Measurements from ENCODE around the gene SSRP1.

The SSRP1 gene

DNA sequence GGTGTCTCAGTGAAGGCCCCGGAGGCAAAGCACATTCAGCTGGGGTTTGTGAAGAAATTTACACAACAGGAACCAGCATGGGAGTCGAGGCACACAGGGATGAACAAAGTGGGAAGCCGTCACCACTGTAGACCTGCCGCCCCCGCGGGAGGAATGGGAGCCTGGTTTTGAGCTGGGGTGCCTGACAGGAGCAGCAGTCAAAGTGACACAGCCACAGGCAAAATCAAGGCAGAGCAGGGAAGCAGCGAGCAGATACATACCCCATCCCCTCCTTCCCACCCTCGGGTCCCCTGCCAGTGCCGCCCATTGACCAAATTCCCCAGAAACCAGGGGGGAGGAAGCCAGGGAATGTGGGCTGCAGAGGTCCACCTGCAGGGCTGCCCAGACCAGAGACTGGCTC is 23.3 kb upstream of the SSRP1 start:
- H3K27ac ChIP-seq (ENCODE audit: low read depth, low read length): no peak overlapping the region
- no peaks in the 10 kb centered on the region for H3K36me3 ChIP-seq (ENCODE audit: control insufficient read depth, insufficient read depth, low read length)

DNA sequence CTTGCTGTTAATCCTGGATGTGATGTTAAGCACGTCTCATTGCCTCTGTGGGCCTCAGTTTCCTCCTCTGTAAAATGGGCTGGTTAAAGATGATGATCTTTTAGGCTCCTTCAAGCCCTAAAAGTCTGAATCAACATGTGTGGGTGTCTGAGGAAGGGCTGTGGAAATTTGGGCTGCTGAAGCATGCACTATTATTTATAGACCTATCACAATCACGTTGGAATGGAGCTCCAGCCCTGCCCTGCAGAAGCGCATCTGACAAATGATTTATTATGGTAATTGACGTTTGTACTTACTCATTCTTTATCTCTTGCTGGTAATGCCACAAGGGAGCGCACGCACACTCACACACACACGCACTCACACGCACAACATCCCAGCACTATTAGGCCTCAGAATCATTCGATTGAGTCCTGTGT is 22.9 kb upstream of the SSRP1 start:
- no peak overlapping the region for H3K4me3 ChIP-seq (ENCODE audit: low read depth, low read length)
- no peaks in the 10 kb centered on the region for H3K36me3 ChIP-seq (ENCODE audit: control insufficient read depth, insufficient read depth, low read length)
- H3K9me3 ChIP-seq (ENCODE audit: control insufficient read depth, insufficient read depth, low read depth, low read length): no peaks in the 10 kb centered on the region
- no peak overlapping the region for H3K9ac ChIP-seq (ENCODE audit: low read length)
- H3K27ac ChIP-seq (ENCODE audit: low read depth, low read length): no peak overlapping the region
- H3K4me1 ChIP-seq (ENCODE audit: control insufficient read depth, insufficient read depth, low read length): peaks cover 20% of the 10 kb centered on the region
- H3K27me3 ChIP-seq (ENCODE audit: control insufficient read depth, insufficient read depth, low read length): no peaks in the 10 kb centered on the region

More for the DNA sequence above, 23.3 kb upstream of the SSRP1 start:
- Histone ChIP-seq H3K9ac (ENCODE audit: low read length) (no peak overlapping the region), H3K27me3 (ENCODE audit: control insufficient read depth, insufficient read depth, low read length) (no peaks in the 10 kb centered on the region), H3K9me3 (ENCODE audit: control insufficient read depth, insufficient read depth, low read depth, low read length) (no peaks in the 10 kb centered on the region), H3K4me1 (ENCODE audit: control insufficient read depth, insufficient read depth, low read length) (peaks cover 16% of the 10 kb centered on the region), H3K4me3 (ENCODE audit: low read depth, low read length) (no peak overlapping the region)

DNA sequence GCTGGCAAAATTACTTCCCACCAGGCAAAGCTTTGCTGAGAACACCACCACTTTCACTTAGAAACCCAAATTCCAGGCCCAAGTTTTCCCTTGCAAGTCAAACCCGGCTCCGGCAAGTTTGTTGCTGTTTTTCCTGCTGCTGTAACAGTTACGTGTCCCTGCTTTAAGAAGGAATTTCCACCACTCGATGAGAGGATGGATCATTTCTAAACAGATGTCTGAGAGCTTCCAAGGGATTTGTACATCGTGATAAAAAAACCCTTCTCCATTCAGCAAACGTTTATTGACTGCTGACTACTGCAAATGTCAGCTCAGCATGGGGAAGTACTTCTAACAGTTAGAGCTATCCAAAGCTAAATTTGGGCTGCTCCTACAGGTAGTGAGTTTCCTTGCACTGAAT is 22.2 kb upstream of the SSRP1 start:
- no peak overlapping the region for H3K27ac ChIP-seq (ENCODE audit: low read depth, low read length)
- peaks cover 27% of the 10 kb centered on the region for H3K4me1 ChIP-seq (ENCODE audit: control insufficient read depth, insufficient read depth, low read length)
- no peak overlapping the region for H3K4me3 ChIP-seq (ENCODE audit: low read depth, low read length)
- no peak overlapping the region for H3K9ac ChIP-seq (ENCODE audit: low read length)
- H3K9me3 ChIP-seq (ENCODE audit: control insufficient read depth, insufficient read depth, low read depth, low read length): no peaks in the 10 kb centered on the region
- H3K27me3 ChIP-seq (ENCODE audit: control insufficient read depth, insufficient read depth, low read length): no peaks in the 10 kb centered on the region
- no peaks in the 10 kb centered on the region for H3K36me3 ChIP-seq (ENCODE audit: control insufficient read depth, insufficient read depth, low read length)

DNA sequence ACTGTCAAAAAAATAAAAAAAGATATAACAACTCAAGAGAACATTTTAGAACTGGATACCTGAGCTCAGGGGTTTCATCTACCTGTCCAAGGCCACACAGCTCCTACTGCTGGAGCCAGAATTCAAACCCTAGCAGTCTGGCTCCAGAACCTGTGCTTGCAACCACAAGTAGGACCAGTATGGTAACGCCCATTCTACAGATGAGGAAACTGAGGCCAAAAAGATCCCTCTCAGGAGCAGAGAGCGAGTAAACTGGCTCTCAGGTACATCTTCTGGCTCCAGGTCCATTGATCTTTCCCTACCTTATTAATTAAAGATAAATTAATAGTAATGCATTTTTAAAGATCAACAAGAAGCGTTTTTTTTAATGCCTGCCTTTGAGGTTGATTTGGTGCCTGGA is 21.6 kb upstream of the SSRP1 start:
- peaks cover 27% of the 10 kb centered on the region for H3K4me1 ChIP-seq (ENCODE audit: control insufficient read depth, insufficient read depth, low read length)
- H3K9ac ChIP-seq (ENCODE audit: low read length): no peak overlapping the region
- H3K27ac ChIP-seq (ENCODE audit: low read depth, low read length): no peak overlapping the region
- no peaks in the 10 kb centered on the region for H3K9me3 ChIP-seq (ENCODE audit: control insufficient read depth, insufficient read depth, low read depth, low read length)
- no peak overlapping the region for H3K4me3 ChIP-seq (ENCODE audit: low read depth, low read length)
- H3K27me3 ChIP-seq (ENCODE audit: control insufficient read depth, insufficient read depth, low read length): no peaks in the 10 kb centered on the region
- no peaks in the 10 kb centered on the region for H3K36me3 ChIP-seq (ENCODE audit: control insufficient read depth, insufficient read depth, low read length)

DNA sequence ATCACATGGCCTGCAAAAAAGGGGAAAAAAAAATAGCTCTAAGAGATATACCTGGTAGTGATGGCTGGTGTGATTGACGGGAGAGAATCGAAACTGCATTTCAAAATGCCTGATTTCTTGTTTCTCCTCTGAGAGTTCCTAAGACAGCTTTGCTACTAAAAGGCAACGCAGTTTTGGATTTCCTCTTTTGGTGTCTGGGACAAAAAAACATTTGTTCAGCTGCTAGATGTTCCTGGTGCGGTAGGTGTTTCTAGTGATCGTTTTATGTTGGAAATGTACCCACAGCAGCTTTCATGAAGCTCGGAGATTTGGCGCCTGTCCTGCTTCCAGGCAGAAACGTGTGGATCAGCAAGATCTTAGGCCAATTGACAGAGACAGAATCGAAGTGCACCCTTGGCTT is 20.6 kb upstream of the SSRP1 start:
- Histone ChIP-seq H3K4me3 (ENCODE audit: low read depth, low read length) (no peak overlapping the region), H3K4me1 (ENCODE audit: control insufficient read depth, insufficient read depth, low read length) (peaks cover 27% of the 10 kb centered on the region), H3K9me3 (ENCODE audit: control insufficient read depth, insufficient read depth, low read depth, low read length) (no peaks in the 10 kb centered on the region), H3K27me3 (ENCODE audit: control insufficient read depth, insufficient read depth, low read length) (no peaks in the 10 kb centered on the region), H3K27ac (ENCODE audit: low read depth, low read length) (no peak overlapping the region), H3K36me3 (ENCODE audit: control insufficient read depth, insufficient read depth, low read length) (no peaks in the 10 kb centered on the region), H3K9ac (ENCODE audit: low read length) (no peak overlapping the region)

DNA sequence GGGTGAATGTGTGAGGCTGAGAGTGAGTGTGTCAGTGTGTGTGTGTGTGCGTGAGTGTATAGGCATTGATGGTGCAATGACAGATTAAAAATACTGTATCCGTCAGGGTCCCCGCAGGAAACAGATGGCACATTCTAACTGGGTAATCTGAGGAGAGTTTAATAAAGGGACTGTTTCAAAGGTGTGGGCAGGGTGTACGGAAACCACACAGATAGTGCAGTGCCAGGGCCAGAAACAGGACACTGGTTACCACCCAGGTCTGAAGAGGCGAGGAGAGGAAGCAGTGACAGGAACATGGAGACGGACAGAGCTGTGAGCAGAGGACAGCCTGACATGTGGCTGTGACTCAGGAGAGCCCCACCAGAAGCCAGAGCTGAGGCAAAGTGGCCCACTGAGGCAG is 19.0 kb upstream of the SSRP1 start:
- H3K27ac ChIP-seq (ENCODE audit: low read depth, low read length): no peak overlapping the region
- H3K4me1 ChIP-seq (ENCODE audit: control insufficient read depth, insufficient read depth, low read length): peaks cover 20% of the 10 kb centered on the region
- no peak overlapping the region for H3K4me3 ChIP-seq (ENCODE audit: low read depth, low read length)
- H3K9ac ChIP-seq (ENCODE audit: low read length): no peak overlapping the region
- H3K9me3 ChIP-seq (ENCODE audit: control insufficient read depth, insufficient read depth, low read depth, low read length): no peaks in the 10 kb centered on the region
- no peaks in the 10 kb centered on the region for H3K27me3 ChIP-seq (ENCODE audit: control insufficient read depth, insufficient read depth, low read length)
- no peaks in the 10 kb centered on the region for H3K36me3 ChIP-seq (ENCODE audit: control insufficient read depth, insufficient read depth, low read length)

DNA sequence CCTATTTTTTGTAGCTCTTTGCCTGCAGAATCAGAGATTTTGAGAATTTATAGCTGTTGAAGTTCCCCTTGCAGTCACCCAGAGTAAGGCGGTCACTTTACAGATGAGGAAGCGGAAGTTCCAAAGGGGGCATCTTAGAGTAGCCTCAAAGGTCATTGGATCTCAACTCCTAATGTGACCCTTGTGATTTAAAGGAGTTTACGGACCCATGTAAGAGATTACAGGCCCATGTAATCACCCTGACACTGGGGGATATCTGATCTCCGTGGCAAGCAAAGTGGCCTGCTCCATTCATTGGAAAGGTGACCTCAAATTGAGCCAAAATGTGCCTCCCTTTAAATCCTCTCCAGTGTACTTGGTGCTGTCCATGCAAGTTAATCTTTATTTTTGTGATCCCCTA is 18.2 kb upstream of the SSRP1 start:
- H3K9ac ChIP-seq (ENCODE audit: low read length): no peak overlapping the region
- no peaks in the 10 kb centered on the region for H3K36me3 ChIP-seq (ENCODE audit: control insufficient read depth, insufficient read depth, low read length)
- H3K4me3 ChIP-seq (ENCODE audit: low read depth, low read length): no peak overlapping the region
- no peaks in the 10 kb centered on the region for H3K9me3 ChIP-seq (ENCODE audit: control insufficient read depth, insufficient read depth, low read depth, low read length)
- H3K27me3 ChIP-seq (ENCODE audit: control insufficient read depth, insufficient read depth, low read length): no peaks in the 10 kb centered on the region
- H3K27ac ChIP-seq (ENCODE audit: low read depth, low read length): no peak overlapping the region
- H3K4me1 ChIP-seq (ENCODE audit: control insufficient read depth, insufficient read depth, low read length): peaks cover 17% of the 10 kb centered on the region

DNA sequence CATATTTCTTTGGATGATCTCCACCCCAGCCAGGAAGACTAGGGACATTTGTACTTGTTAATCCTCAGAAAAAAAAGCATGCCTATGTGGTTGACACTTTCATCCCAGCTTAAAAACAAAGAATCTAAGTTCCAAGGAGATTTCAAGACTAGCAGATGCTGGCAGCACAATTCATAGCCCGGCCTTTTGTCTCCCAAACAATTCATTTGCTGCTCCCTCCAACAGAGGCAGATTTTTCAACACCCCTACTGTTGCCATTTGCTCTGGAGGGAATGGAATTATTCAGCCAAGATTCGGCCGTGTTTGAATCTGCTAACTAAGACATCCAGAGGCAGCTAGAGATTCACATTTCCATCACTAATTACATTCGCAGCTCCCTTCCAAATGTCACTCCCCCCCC is 17.8 kb upstream of the SSRP1 start:
- no peaks in the 10 kb centered on the region for H3K36me3 ChIP-seq (ENCODE audit: control insufficient read depth, insufficient read depth, low read length)
- H3K9me3 ChIP-seq (ENCODE audit: control insufficient read depth, insufficient read depth, low read depth, low read length): no peaks in the 10 kb centered on the region
- peaks cover 17% of the 10 kb centered on the region for H3K4me1 ChIP-seq (ENCODE audit: control insufficient read depth, insufficient read depth, low read length)
- 0 out of 2 replicates have a peak, but pooled peaks cover 2% of the 10 kb centered on the region for H3K27me3 ChIP-seq (ENCODE audit: control insufficient read depth, insufficient read depth, low read length)
- H3K27ac ChIP-seq (ENCODE audit: low read depth, low read length): no peak overlapping the region
- no peak overlapping the region for H3K4me3 ChIP-seq (ENCODE audit: low read depth, low read length)
- H3K9ac ChIP-seq (ENCODE audit: low read length): no peak overlapping the region

DNA sequence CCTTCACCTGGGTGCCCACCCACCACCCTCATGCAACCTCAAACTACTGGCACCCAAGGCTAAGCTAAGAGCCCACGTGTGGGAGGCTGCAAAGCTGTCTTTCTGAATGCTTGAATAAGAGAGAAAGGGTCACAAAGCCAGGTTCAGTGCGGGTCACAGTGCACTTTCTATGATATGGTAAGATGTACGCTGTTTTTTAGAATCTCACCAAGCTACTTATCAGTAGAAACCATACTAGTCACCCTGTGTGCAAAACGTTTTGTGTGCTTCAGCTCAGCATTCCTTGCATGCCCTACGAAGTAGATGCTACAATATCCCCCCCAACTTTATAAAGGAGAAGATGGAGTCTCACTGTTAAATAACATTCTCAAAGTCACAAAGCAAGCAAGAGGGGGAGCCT is 17.3 kb upstream of the SSRP1 start:
- Histone ChIP-seq H3K9me3 (ENCODE audit: control insufficient read depth, insufficient read depth, low read depth, low read length) (no peaks in the 10 kb centered on the region), H3K4me3 (ENCODE audit: low read depth, low read length) (no peak overlapping the region), H3K36me3 (ENCODE audit: control insufficient read depth, insufficient read depth, low read length) (no peaks in the 10 kb centered on the region), H3K4me1 (ENCODE audit: control insufficient read depth, insufficient read depth, low read length) (peaks cover 17% of the 10 kb centered on the region), H3K27ac (ENCODE audit: low read depth, low read length) (no peak overlapping the region), H3K27me3 (ENCODE audit: control insufficient read depth, insufficient read depth, low read length) (0 out of 2 replicates have a peak, but pooled peaks cover 5% of the 10 kb centered on the region), H3K9ac (ENCODE audit: low read length) (no peak overlapping the region)

DNA sequence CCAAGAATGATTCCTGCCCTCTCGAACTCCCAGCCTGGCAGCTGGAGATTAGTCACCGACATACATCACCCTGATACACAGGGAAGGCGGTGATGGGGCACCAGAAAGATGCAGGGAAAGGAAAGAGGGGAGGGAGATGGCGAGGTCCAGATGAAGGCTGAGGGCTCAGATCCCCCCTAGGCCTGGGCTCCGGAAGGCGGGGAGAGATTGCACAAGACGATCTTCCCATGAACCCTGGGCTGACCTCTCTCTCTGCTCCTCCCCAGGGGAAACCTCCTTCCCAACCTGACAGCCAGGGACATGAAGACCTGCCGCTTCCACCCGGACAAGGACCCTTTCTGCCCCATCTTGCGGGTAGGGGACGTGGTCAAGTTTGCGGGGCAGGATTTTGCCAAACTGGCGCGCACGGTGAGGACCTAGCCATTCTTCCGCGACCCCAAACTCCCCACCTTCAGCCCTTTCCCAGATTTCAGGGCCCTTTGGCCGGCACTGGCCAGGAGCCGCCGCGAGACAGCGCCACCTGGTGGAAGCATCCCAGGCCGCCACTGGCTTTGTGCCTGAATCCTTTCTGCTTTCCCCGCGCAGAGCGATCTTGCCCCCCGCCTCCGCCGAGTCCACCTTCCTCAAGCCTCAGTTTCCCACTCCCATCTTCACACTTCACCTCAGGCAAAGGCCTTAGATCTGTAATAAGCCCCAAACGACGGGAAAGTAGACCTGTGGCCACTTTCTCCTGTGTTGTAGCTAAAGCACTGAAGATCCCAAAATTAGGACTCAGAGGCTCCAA is 14.0 kb upstream of the SSRP1 start:
- Histone ChIP-seq H3K9ac (ENCODE audit: low read length) (peak overlapping the region; percentile 11), H3K4me3 (ENCODE audit: low read depth, low read length) (peak overlapping the region; percentile 51)

DNA sequence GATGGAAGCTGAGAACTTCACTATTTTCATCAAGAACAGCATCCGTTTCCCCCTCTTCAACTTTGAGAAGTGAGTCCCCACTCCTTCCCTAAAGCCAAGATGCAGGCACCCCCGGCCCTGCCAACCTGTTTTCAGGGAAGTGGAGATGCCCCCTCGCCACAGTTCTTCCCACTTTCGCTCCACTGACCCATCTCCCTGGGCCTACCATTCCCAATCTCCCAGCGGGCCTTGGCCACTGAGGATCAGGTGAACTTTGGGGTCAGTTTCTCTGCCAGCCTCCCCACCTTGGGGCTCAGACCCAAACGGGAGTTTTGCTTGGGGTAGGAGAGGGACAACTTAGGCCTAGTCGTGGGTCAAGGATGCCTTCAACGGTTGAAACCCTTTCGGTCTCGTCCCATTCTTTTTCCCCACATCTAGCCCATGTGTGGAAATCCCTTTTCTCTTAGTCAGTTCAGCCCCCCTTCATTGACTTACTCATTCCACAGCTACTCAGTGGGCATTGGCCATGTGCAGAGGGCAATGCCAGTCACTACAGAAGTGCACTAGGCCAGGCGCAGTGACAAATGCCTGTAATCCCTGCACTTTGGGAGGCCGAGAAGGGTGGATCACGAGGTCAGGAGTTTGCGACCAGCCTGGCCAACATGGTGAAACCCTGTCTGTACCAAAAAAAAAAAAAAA is 13.1 kb upstream of the SSRP1 start:
- Histone ChIP-seq H3K9ac (ENCODE audit: low read length) (no peak overlapping the region), H3K9me3 (ENCODE audit: control insufficient read depth, insufficient read depth, low read depth, low read length) (no peaks in the 10 kb centered on the region), H3K4me1 (ENCODE audit: control insufficient read depth, insufficient read depth, low read length) (peaks cover 24% of the 10 kb centered on the region), H3K4me3 (ENCODE audit: low read depth, low read length) (no peak overlapping the region), H3K36me3 (ENCODE audit: control insufficient read depth, insufficient read depth, low read length) (no peaks in the 10 kb centered on the region), H3K27me3 (ENCODE audit: control insufficient read depth, insufficient read depth, low read length) (0 out of 2 replicates have a peak, but pooled peaks cover 13% of the 10 kb centered on the region), H3K27ac (ENCODE audit: low read depth, low read length) (no peak overlapping the region)

More for the DNA sequence above, 14.0 kb upstream of the SSRP1 start:
- 0 out of 2 replicates have a peak, but pooled peaks cover 13% of the 10 kb centered on the region for H3K27me3 ChIP-seq (ENCODE audit: control insufficient read depth, insufficient read depth, low read length)
- no peaks in the 10 kb centered on the region for H3K36me3 ChIP-seq (ENCODE audit: control insufficient read depth, insufficient read depth, low read length)
- peaks cover 23% of the 10 kb centered on the region for H3K4me1 ChIP-seq (ENCODE audit: control insufficient read depth, insufficient read depth, low read length)
- no peaks in the 10 kb centered on the region for H3K9me3 ChIP-seq (ENCODE audit: control insufficient read depth, insufficient read depth, low read depth, low read length)
- H3K27ac ChIP-seq (ENCODE audit: low read depth, low read length): no peak overlapping the region

All from HUES6 (cell line).